Mesendoderm (in vitro differentiated cells): ENCODE results near the gene NR2F1.

Experiments used
- DNase-seq: peaks from one replicate; pipeline ENCODE4 v3.0.0; 2013
- H2AK5ac ChIP-seq: 2 replicates; pipeline ENCODE4 v1.6.1; 2013; ENCODE audit warnings: low read length, inconsistent platforms
- H2BK120ac ChIP-seq: 2 replicates; pipeline ENCODE4 v1.6.1; 2013; ENCODE audit warnings: low read depth, mild to moderate bottlenecking, low read length, moderate library complexity, mixed read lengths
- H2BK15ac ChIP-seq: replicated peaks from 2 replicates; pipeline ENCODE4 v1.6.1; 2013; ENCODE audit warnings: low read depth, mild to moderate bottlenecking, moderate library complexity
- H2BK5ac ChIP-seq: 2 replicates; pipeline ENCODE4 v1.6.1; 2013; ENCODE audit warnings: low read length, inconsistent platforms
- H3K18ac ChIP-seq: 2 replicates; pipeline ENCODE4 v1.6.1; 2013; ENCODE audit warnings: mild to moderate bottlenecking, low read length, mixed read lengths
- H3K23ac ChIP-seq: one replicate; pipeline ENCODE4 v1.6.1; 2013; ENCODE audit warnings: low read length
- H3K27ac ChIP-seq: 2 replicates; pipeline ENCODE4 v1.5.1; 2013; ENCODE audit warnings: low read depth, mild to moderate bottlenecking, inconsistent platforms, low read length, moderate library complexity
- H3K27me3 ChIP-seq: 2 replicates; pipeline ENCODE4 v1.6.1; 2013; ENCODE audit warnings: low read length, control low read depth, mild to moderate bottlenecking, inconsistent platforms; ENCODE audit not compliant: insufficient read depth, poor library complexity
- H3K36me3 ChIP-seq: 2 replicates; pipeline ENCODE4 v1.6.1; 2013; ENCODE audit warnings: low read length, inconsistent platforms; ENCODE audit not compliant: control insufficient read depth, insufficient read depth
- H3K4ac ChIP-seq: one replicate; pipeline ENCODE4 v1.6.1; 2013; ENCODE audit warnings: low read depth, mild to moderate bottlenecking, low read length, moderate library complexity
- H3K4me1 ChIP-seq: 2 replicates; pipeline ENCODE4 v1.6.1; 2013; ENCODE audit warnings: low read depth, low read length, inconsistent platforms; ENCODE audit not compliant: control insufficient read depth
- H3K4me2 ChIP-seq: 2 replicates; pipeline ENCODE4 v1.6.1; 2013; ENCODE audit warnings: low read length
- H3K4me3 ChIP-seq: 2 replicates; pipeline ENCODE4 v1.5.1; 2013; ENCODE audit warnings: mild to moderate bottlenecking, low read length
- H3K56ac ChIP-seq: one replicate; pipeline ENCODE4 v1.6.1; 2013; ENCODE audit warnings: low read length
- H3K79me1 ChIP-seq: 2 replicates; pipeline ENCODE4 v1.6.1; 2013; ENCODE audit warnings: low read length, inconsistent platforms
- H3K79me2 ChIP-seq: 2 replicates; pipeline ENCODE4 v1.6.1; 2013; ENCODE audit warnings: mild to moderate bottlenecking, low read length; ENCODE audit not compliant: control insufficient read depth, insufficient read depth
- H3K9ac ChIP-seq: 2 replicates; pipeline ENCODE4 v1.6.1; 2013; ENCODE audit warnings: low read length, inconsistent platforms
- H4K5ac ChIP-seq: one replicate; pipeline ENCODE4 v1.6.1; 2013; ENCODE audit warnings: low read length
- H4K8ac ChIP-seq: one replicate; pipeline ENCODE4 v1.6.1; 2013; ENCODE audit warnings: low read depth, mild to moderate bottlenecking, control low read depth, low read length, moderate library complexity
- WGBS: extraction: QIAGEN DNeasy Blood & Tissue Kit; methylation state at CpG from one replicate; pipeline ENCODE4 v1.1.7; 2013; ENCODE audit warnings: low lambda C conversion rate, missing lambda C conversion rate; ENCODE audit not compliant: insufficient coverage; ENCODE audit errors: extremely low coverage; 5-methylcytosine and 5-hydroxymethylcytosine counted together

Gene NR2F1

DNA sequence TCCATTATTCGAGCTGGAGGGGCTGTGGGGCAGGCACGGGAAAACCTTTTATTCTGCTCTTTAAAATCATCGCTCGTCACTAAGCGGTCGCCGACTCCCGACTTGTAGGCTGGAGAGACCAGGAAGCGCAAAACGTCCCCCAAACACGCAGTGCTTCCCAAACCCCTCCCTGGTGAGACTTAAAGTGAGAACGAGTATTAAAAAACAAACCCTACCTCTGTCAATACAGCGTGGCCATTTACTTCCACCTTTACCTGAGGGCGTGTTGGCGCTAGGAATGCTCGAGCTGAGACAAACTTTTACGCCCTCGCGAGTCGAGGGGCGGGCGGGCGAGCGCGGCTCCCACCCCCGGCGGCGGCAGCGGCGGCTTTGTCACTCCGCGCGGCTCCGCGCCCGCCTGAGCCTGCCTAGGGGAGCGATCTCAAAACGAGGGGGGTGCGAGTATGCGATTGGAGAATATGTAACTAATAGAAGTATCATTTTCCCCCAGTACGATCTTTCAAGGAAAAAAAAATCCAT is 2.0 kb upstream of the NR2F1 start, which contains the start of gene NR2F1-AS1:
NR2F1-AS1 (minus strand) TSS at position 293 of the 519 bp plus-strand sequence.
- no peak within 1 kb of the TSS for H4K5ac ChIP-seq
- H3K36me3 ChIP-seq, result no peaks in the 10 kb centered on the region
- H4K8ac ChIP-seq, result no peak within 1 kb of the TSS
- H3K27me3 ChIP-seq, result peaks cover 37% of the 10 kb centered on the region
- no peak within 1 kb of the TSS for H2BK5ac ChIP-seq
- H3K18ac ChIP-seq, result no peak within 1 kb of the TSS
- peak within 1 kb of the TSS; percentile 1 for H3K4me3 ChIP-seq
- H3K4me2 ChIP-seq, result peak within 1 kb of the TSS; percentile 67
- H3K27ac ChIP-seq, result no peak within 1 kb of the TSS
- no peak within 1 kb of the TSS for H3K23ac ChIP-seq
- peak within 1 kb of the TSS; percentile 33 for H3K9ac ChIP-seq
- no peak within 1 kb of the TSS for H3K4ac ChIP-seq
- H3K79me2 ChIP-seq, result no peaks in the 10 kb centered on the region
- no peak within 1 kb of the TSS for H2BK15ac ChIP-seq
- DNase-seq, result no peak
- H2BK120ac ChIP-seq, result no peak within 1 kb of the TSS
- no peaks in the 10 kb centered on the region for H3K79me1 ChIP-seq
- H2AK5ac ChIP-seq, result no peak within 1 kb of the TSS
- H3K4me1 ChIP-seq, result no peaks in the 10 kb centered on the region
- peak within 1 kb of the TSS; percentile 61 for H3K56ac ChIP-seq
- no CpG with 5 or more reads among the region's 41 CpGs for WGBS

DNA sequence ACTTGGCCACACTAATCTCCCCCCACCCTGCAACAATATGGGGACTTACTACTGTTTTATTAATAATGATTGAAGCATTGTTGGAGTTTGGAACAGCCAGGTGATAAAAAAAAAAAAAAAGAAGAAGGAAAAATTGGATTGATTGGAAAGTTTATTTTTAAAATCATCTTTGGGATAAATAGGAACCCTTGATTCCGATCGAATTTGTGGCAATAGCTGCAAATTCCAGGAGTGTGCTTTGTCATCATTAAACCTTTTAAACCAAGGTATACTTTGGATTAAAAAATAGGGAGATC is 907 bp upstream of the NR2F1 start:
- Histone ChIP-seq H3K4me1 (no peaks in the 10 kb centered on the region), H2AK5ac (no peak overlapping the region), H4K8ac (no peak overlapping the region), H3K4me2 (no peak overlapping the region), H3K36me3 (no peaks in the 10 kb centered on the region), H3K9ac (no peak overlapping the region), H3K27me3 (peaks cover 38% of the 10 kb centered on the region), H3K56ac (no peak overlapping the region), H3K79me1 (no peaks in the 10 kb centered on the region), H2BK120ac (no peak overlapping the region), H3K23ac (no peak overlapping the region), H2BK15ac (no peak overlapping the region), H3K79me2 (no peaks in the 10 kb centered on the region), H3K4ac (no peak overlapping the region), H3K18ac (no peak overlapping the region), H3K27ac (no peak overlapping the region), H3K4me3 (no peak overlapping the region), H4K5ac (no peak overlapping the region), H2BK5ac (no peak overlapping the region)
- no peak for DNase-seq
- WGBS, result no CpG with 5 or more reads among the region's 2 CpGs

DNA sequence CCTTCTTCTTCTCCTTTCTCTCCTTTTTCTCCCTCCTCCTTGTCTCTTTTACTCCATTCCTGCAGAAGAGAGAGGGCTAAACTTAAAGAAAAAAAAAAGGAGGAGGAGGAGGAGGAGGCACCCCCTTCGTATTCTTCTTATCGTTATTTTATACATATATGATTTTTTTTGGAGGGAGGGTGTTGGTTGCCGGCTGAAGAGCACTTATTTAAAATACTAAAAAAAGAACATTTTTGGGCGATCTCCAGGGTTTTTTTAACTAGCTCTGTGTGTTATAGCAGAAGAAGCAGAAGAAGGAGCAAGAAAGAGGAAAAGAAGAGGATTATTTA is 381 bp downstream of the NR2F1 start:
- no peaks in the 10 kb centered on the region for H3K79me2 ChIP-seq
- H3K9ac ChIP-seq, result no peak overlapping the region
- no peak overlapping the region for H3K4me3 ChIP-seq
- H4K8ac ChIP-seq, result no peak overlapping the region
- no peak overlapping the region for H3K27ac ChIP-seq
- H3K79me1 ChIP-seq, result no peaks in the 10 kb centered on the region
- no peak for DNase-seq
- H2BK120ac ChIP-seq, result no peak overlapping the region
- no peaks in the 10 kb centered on the region for H3K4me1 ChIP-seq
- no CpG with 5 or more reads among the region's 4 CpGs for WGBS
- no peak overlapping the region for H3K4me2 ChIP-seq
- no peak overlapping the region for H3K23ac ChIP-seq
- no peak overlapping the region for H3K4ac ChIP-seq
- peaks cover 38% of the 10 kb centered on the region for H3K27me3 ChIP-seq
- no peak overlapping the region for H2AK5ac ChIP-seq
- H4K5ac ChIP-seq, result no peak overlapping the region
- no peak overlapping the region for H3K56ac ChIP-seq
- no peak overlapping the region for H3K18ac ChIP-seq
- no peaks in the 10 kb centered on the region for H3K36me3 ChIP-seq
- no peak overlapping the region for H2BK5ac ChIP-seq
- no peak overlapping the region for H2BK15ac ChIP-seq

DNA sequence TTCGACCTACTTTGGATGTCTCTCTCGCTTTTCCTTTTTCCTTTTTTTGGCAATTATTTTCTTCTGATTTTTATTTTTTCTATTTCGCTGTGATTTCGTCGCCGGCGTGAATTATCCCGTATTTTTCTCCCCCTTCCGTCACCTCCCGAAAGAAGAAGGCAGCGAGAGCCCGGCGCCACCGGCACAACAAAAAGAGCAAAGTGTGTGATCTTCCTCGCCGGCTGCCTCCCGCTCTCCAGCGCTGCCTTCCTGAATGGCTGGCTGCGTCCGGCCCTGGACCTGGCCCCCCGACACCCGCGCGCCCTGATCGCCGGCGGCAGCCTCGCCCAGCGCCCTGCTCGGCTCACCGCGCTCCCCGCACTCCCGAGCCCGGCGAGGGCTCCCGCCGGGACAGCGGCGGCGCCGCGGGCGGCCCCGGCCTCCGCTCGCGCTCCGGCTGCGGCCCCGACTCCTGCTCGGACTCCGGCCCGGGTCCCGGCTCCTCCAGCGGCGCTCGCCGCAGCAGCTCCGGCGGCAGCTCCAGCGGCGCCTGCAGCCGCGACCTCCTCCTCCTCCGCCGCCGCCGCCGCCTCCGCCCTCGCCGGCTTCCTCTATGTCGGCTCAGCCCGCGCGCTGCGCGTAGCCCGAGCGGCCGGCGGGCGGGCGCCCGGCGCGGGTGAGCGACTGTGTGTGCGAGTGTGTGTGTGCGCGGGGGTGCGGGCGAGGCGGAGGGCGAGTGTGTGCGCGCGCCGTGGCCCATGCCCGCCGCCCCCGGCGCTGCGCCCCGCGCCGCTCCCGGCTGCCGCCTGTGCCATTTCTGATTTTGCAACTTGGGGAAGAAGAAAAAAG is 960 bp downstream of the NR2F1 start:
- Histone ChIP-seq H4K8ac (no peak overlapping the region), H3K23ac (no peak overlapping the region), H3K4me3 (no peak overlapping the region), H2BK5ac (no peak overlapping the region), H3K27ac (no peak overlapping the region), H2AK5ac (no peak overlapping the region), H3K79me2 (no peaks in the 10 kb centered on the region), H3K4me1 (no peaks in the 10 kb centered on the region), H3K4ac (no peak overlapping the region), H3K56ac (no peak overlapping the region), H3K18ac (peak overlapping the region; percentile 52), H3K27me3 (peaks cover 38% of the 10 kb centered on the region), H3K4me2 (peak overlapping the region; percentile 52), H3K9ac (no peak overlapping the region), H2BK120ac (no peak overlapping the region), H3K36me3 (no peaks in the 10 kb centered on the region), H4K5ac (no peak overlapping the region), H2BK15ac (no peak overlapping the region), H3K79me1 (no peaks in the 10 kb centered on the region)
- peak; percentile 79 for DNase-seq
- no CpG with 5 or more reads among the region's 110 CpGs for WGBS

DNA sequence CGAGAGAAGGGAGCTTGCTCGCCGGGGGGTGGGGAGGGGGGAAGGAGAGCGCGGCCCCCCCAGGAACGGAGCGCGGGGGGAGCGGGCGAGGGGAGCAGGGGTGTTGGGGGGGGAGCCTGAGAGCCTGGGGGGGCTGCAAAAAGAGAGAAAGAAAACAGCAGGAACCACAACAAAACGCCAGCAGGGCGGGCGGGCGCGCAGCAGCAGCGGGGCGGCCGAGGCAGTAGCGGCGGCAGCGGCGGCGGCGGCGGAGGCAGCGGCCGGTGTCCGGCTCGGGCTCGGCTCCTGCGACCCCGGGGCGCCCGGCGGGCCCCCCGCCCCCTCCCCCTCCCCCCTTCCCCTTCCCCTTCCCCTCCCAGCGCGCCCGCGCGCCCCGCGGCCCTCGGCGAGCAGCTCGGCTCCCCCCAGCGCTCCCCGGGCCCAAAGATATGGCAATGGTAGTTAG is 1.6 kb downstream of the NR2F1 start:
- H4K5ac ChIP-seq, result no peak overlapping the region
- no peak overlapping the region for H2BK15ac ChIP-seq
- no peak overlapping the region for H4K8ac ChIP-seq
- no peaks in the 10 kb centered on the region for H3K4me1 ChIP-seq
- H3K27me3 ChIP-seq, result peaks cover 39% of the 10 kb centered on the region
- H3K27ac ChIP-seq, result no peak overlapping the region
- H3K36me3 ChIP-seq, result no peaks in the 10 kb centered on the region
- H3K4ac ChIP-seq, result no peak overlapping the region
- H3K18ac ChIP-seq, result peak overlapping the region; percentile 52
- no peak overlapping the region for H3K56ac ChIP-seq
- no peak overlapping the region for H2BK120ac ChIP-seq
- no CpG with 5 or more reads among the region's 48 CpGs for WGBS
- H3K79me1 ChIP-seq, result no peaks in the 10 kb centered on the region
- DNase-seq, result no peak
- no peak overlapping the region for H2AK5ac ChIP-seq
- no peaks in the 10 kb centered on the region for H3K79me2 ChIP-seq
- no peak overlapping the region for H3K23ac ChIP-seq
- H3K4me3 ChIP-seq, result no peak overlapping the region
- no peak overlapping the region for H2BK5ac ChIP-seq
- no peak overlapping the region for H3K9ac ChIP-seq
- peak overlapping the region; percentile 35 for H3K4me2 ChIP-seq
